ENCODE results near the gene NOP10. TPM values are rescaled to one million over a fixed set of nuclear protein-coding genes. Genes with fewer than 3 reads are reported as not detected.

Gene NOP10
- polyA plus RNA-seq, 1 experiment: 345 TPM

DNA sequence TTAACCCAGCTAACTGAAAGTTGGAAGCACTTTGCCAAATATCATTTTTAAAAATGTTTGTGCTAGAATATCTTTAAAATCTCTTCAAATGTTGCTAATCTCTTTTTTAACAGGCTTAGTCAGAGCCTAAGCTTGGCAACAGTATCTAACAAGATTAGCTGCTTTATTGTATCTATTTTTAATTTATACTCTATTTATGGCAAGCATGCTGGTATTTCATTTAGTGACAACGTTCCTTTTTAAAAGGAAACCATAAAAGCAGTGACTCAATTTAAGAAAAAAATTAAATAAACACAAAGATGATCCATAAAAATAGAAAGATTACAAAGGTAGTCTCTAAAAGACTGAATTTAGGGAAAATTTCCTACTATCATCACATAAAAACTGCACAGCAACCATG is 45.9 kb downstream of the NOP10 start:
- CTCF ChIA-PET: no interaction called here
- DNase-seq (ENCODE audit: low read depth): peak; percentile 42
- no peak for TF ChIP-seq CTCF (IDR thresholded peaks at IDR 0.05; ENCODE audit: insufficient read depth, low read depth, low read length)

DNA sequence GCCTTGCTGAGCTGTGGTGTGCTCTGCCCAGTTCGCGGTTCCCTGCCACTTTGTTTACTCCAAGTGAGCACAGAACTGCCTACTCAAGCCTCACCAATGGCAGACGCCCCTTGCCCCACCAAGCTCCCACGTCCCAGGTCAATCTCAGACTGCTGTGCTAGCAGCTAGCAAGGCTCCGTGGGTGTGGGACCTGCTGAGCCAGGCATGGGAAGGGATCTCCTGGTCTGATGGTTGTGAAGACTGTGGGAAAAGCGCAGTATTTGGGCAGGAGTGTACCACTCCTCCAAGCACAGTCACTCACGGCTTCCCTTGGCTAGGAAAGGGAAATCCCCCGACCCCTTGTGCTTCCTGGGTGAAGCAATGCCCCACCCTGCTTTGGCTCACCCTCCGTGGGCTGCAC is 50.3 kb downstream of the NOP10 start:
- CTCF ChIA-PET: interaction anchor here (1.1 kb wide), 1 partner anchor 51 kb away, joined by 4 read pairs; no protein-coding TSS in a partner anchor
- no peaks in the 10 kb centered on the region for H3K36me3 ChIP-seq (ENCODE audit: control insufficient read depth, insufficient read depth, low read length)
- TF ChIP-seq CTCF (IDR thresholded peaks at IDR 0.05; ENCODE audit: insufficient read depth, low read depth, low read length): no peak
- no peak for DNase-seq (ENCODE audit: low read depth)
- H3K4me3 ChIP-seq (ENCODE audit: low read depth, low read length): no peak overlapping the region
- H3K27me3 ChIP-seq (ENCODE audit: control insufficient read depth, insufficient read depth, low read length): no peaks in the 10 kb centered on the region
- POLR2A ChIA-PET: no interaction called here

More for the DNA sequence above, 45.9 kb downstream of the NOP10 start:
- H3K36me3 ChIP-seq (ENCODE audit: control insufficient read depth, insufficient read depth, low read length): no peaks in the 10 kb centered on the region
- POLR2A ChIA-PET: no interaction called here
- no peaks in the 10 kb centered on the region for H3K27me3 ChIP-seq (ENCODE audit: control insufficient read depth, insufficient read depth, low read length)
- no peak overlapping the region for H3K4me3 ChIP-seq (ENCODE audit: low read depth, low read length)

Small RNAs within 50 kb of the gene (small RNA-seq; reads per million reads assigned to genes)
- not detected for gene MIR1233-1 (ENCODE audit: insufficient read length, low read depth, low replicate concordance)
- not detected for gene RF00019 (ENCODE audit: insufficient read length, low read depth, low replicate concordance)

Other genes with a start within 250 kb of the NOP10 start
- gene EMC7, start 241.3 kb downstream of the NOP10 start, polyA plus RNA-seq (2011; rRNA removed): 80.8 and 126 TPM in 2 replicates
- gene PGBD4, start 241.1 kb downstream of the NOP10 start, polyA plus RNA-seq (2011; rRNA removed): 0.77 and 1.3 TPM in 2 replicates
- 17.3 and 28.9 TPM in 2 replicates for gene KATNBL1, start 133.0 kb downstream of the NOP10 start, polyA plus RNA-seq (2011; rRNA removed)
- gene EMC4, start 118.1 kb downstream of the NOP10 start, polyA plus RNA-seq (2011; rRNA removed): 75.5 and 119 TPM in 2 replicates
- 20.2 and 21.1 TPM in 2 replicates for gene SLC12A6, start 5.4 kb downstream of the NOP10 start, polyA plus RNA-seq (2011; rRNA removed)
- not detected in 2 replicates for gene NUTM1, start 179 bp upstream of the NOP10 start, polyA plus RNA-seq (2011; rRNA removed)
- gene LPCAT4, start 24.1 kb upstream of the NOP10 start, polyA plus RNA-seq (2011; rRNA removed): 29.5 and 45.3 TPM in 2 replicates
- gene GOLGA8A, start 94.7 kb upstream of the NOP10 start, polyA plus RNA-seq (2011; rRNA removed): 12.7 and 19.2 TPM in 2 replicates
- 30.0 and 30.4 TPM in 2 replicates for gene GOLGA8B, start 240.5 kb upstream of the NOP10 start, polyA plus RNA-seq (2011; rRNA removed)